ENCODE results near the gene RTP1.

The RTP1 gene

GRCh38 chr3:187209491-187209890 is 12.2 kb downstream of the RTP1 start:
- peaks cover 0 to 3% (median 0%) of the 10 kb centered on the region in 5 experiments for H3K9me3 ChIP-seq (ENCODE audit: control extremely low read depth in 1 of 5, control insufficient read depth in 4 of 5, insufficient read depth in 2 of 5, low read depth in 1 of 5, low read length in 4 of 5)
- DNase-seq: no peak
- peaks cover 0 to 2% (median 0%) of the 10 kb centered on the region in 5 experiments for H3K27me3 ChIP-seq (replicated peaks in 2 of 5; ENCODE audit: control insufficient read depth in 4 of 5, insufficient read depth in 5 of 5, low read length in 4 of 5)
- ChIA-PET POLR2A (no interaction called here), CTCF (interaction anchor here (2.8 kb wide), 1 partner anchor 10 kb away, joined by 11 read pairs; no protein-coding TSS in a partner anchor)
- H3K4me1 ChIP-seq (ENCODE audit: control extremely low read depth in 1 of 4, control insufficient read depth in 4 of 4, insufficient read depth in 4 of 4, low read length in 3 of 4): no peaks in the 10 kb centered on the region
- no peak overlapping the region for H3K4me3 ChIP-seq (ENCODE audit: control insufficient read depth in 1 of 7, extremely low read depth in 1 of 7, insufficient read depth in 4 of 7, low read depth in 2 of 7, low read length in 6 of 7)
- H3K27ac ChIP-seq (ENCODE audit: insufficient read depth in 1 of 2, low read depth in 1 of 2, low read length in 2 of 2, poor library complexity in 1 of 2, severe bottlenecking in 2 of 2): no peak overlapping the region
- H3K36me3 ChIP-seq (ENCODE audit: control insufficient read depth in 4 of 4, insufficient read depth in 4 of 4, low read length in 3 of 4): no peaks in the 10 kb centered on the region

- Histone ChIP-seq H3K36me3 (ENCODE audit: control insufficient read depth in 4 of 4, insufficient read depth in 4 of 4, low read length in 3 of 4) (no peaks in the 10 kb centered on the region), H3K4me1 (ENCODE audit: control extremely low read depth in 1 of 4, control insufficient read depth in 4 of 4, insufficient read depth in 4 of 4, low read length in 3 of 4) (no peaks in the 10 kb centered on the region), H3K9me3 (ENCODE audit: control extremely low read depth in 1 of 5, control insufficient read depth in 4 of 5, insufficient read depth in 2 of 5, low read depth in 1 of 5, low read length in 4 of 5) (peaks cover 0 to 3% (median 0%) of the 10 kb centered on the region in 5 experiments), H3K27ac (ENCODE audit: insufficient read depth in 1 of 2, low read depth in 1 of 2, low read length in 2 of 2, poor library complexity in 1 of 2, severe bottlenecking in 2 of 2) (no peak overlapping the region), H3K27me3 (replicated peaks in 2 of 5; ENCODE audit: control insufficient read depth in 4 of 5, insufficient read depth in 5 of 5, low read length in 4 of 5) (peaks cover 0 to 2% (median 0%) of the 10 kb centered on the region in 5 experiments), H3K4me3 (ENCODE audit: control insufficient read depth in 1 of 7, extremely low read depth in 1 of 7, insufficient read depth in 4 of 7, low read depth in 2 of 7, low read length in 6 of 7) (no peak overlapping the region)
- no peak for DNase-seq
- ChIA-PET CTCF (interaction anchor here (1.7 to 2.8 kb wide), 2 partner anchors 10 to 469 kb away, joined by 11 read pairs; no protein-coding TSS in a partner anchor), POLR2A (interaction anchor here (0.6 kb wide), 1 partner anchor 1364 kb away, joined by 4 read pairs; no protein-coding TSS in a partner anchor)
- 100% methylated on average over 1 of the region's 1 CpG for WGBS (ENCODE audit: insufficient coverage)
These were observed 12.8 kb downstream of the RTP1 start for GRCh38 chr3:187210091-187210490.

GRCh38 chr3:187210545-187211327 is 13.4 kb downstream of the RTP1 start:
- 100% methylated on average over 1 of the region's 6 CpGs for WGBS (ENCODE audit: insufficient coverage)
- CTCF ChIA-PET: interaction anchor here (1.7 to 2.8 kb wide), 2 partner anchors 9 to 468 kb away, joined by 11 read pairs; no protein-coding TSS in a partner anchor
- no peaks in the 10 kb centered on the region for H3K4me1 ChIP-seq (ENCODE audit: control extremely low read depth in 1 of 4, control insufficient read depth in 4 of 4, insufficient read depth in 4 of 4, low read length in 3 of 4)
- POLR2A ChIA-PET: no interaction called here
- no peak overlapping the region for H3K27ac ChIP-seq (ENCODE audit: insufficient read depth in 1 of 2, low read depth in 1 of 2, low read length in 2 of 2, poor library complexity in 1 of 2, severe bottlenecking in 2 of 2)
- no peaks in the 10 kb centered on the region for H3K36me3 ChIP-seq (ENCODE audit: control insufficient read depth in 4 of 4, insufficient read depth in 4 of 4, low read length in 3 of 4)
- no peak overlapping the region for H3K4me3 ChIP-seq (ENCODE audit: control insufficient read depth in 1 of 7, extremely low read depth in 1 of 7, insufficient read depth in 4 of 7, low read depth in 2 of 7, low read length in 6 of 7)
- peak in 1 of 3 donors; percentile 17 for DNase-seq
- peaks cover 0 to 3% (median 0%) of the 10 kb centered on the region in 5 experiments for H3K9me3 ChIP-seq (ENCODE audit: control extremely low read depth in 1 of 5, control insufficient read depth in 4 of 5, insufficient read depth in 2 of 5, low read depth in 1 of 5, low read length in 4 of 5)
- peaks cover 0 to 2% (median 0%) of the 10 kb centered on the region in 5 experiments for H3K27me3 ChIP-seq (replicated peaks in 2 of 5; ENCODE audit: control insufficient read depth in 4 of 5, insufficient read depth in 5 of 5, low read length in 4 of 5)

GRCh38 chr3:187211532-187212195 is 14.4 kb downstream of the RTP1 start:
- Histone ChIP-seq H3K27me3 (replicated peaks in 2 of 5; ENCODE audit: control insufficient read depth in 4 of 5, insufficient read depth in 5 of 5, low read length in 4 of 5) (peaks cover 0 to 3% (median 0%) of the 10 kb centered on the region in 5 experiments), H3K9me3 (ENCODE audit: control extremely low read depth in 1 of 5, control insufficient read depth in 4 of 5, insufficient read depth in 2 of 5, low read depth in 1 of 5, low read length in 4 of 5) (peaks cover 0 to 3% (median 0%) of the 10 kb centered on the region in 5 experiments), H3K27ac (ENCODE audit: insufficient read depth in 1 of 2, low read depth in 1 of 2, low read length in 2 of 2, poor library complexity in 1 of 2, severe bottlenecking in 2 of 2) (no peak overlapping the region), H3K36me3 (ENCODE audit: control insufficient read depth in 4 of 4, insufficient read depth in 4 of 4, low read length in 3 of 4) (no peaks in the 10 kb centered on the region), H3K4me1 (ENCODE audit: control extremely low read depth in 1 of 4, control insufficient read depth in 4 of 4, insufficient read depth in 4 of 4, low read length in 3 of 4) (no peaks in the 10 kb centered on the region), H3K4me3 (ENCODE audit: control insufficient read depth in 1 of 7, extremely low read depth in 1 of 7, insufficient read depth in 4 of 7, low read depth in 2 of 7, low read length in 6 of 7) (no peak overlapping the region)
- CTCF ChIA-PET: interaction anchor here (1.0 to 2.8 kb wide), 3 partner anchors 8 to 467 kb away, joined by 3 to 11 read pairs (median 11); no protein-coding TSS in a partner anchor
- 100% methylated on average over 2 of the region's 3 CpGs for WGBS (ENCODE audit: insufficient coverage)
- DNase-seq: peak in 1 of 3 donors; percentile 25
- POLR2A ChIA-PET: no interaction called here

DNA sequence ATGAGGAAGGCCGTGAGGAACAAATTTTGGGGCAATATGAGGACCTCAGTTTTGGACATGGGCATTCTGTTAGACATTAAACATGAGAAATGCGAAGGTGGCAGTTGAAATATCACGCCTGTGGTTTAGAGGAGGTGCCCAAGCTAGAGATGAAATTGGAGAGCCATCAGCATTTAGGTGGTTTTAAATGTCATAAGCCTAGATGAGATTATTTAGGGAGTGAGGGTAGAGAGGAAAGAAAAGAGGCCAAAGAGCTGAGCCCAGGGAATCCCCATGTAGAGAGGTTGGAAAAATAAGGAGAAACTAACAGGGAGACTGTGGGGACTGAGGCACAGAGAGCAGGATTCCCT is 14.9 kb downstream of the RTP1 start:
- peaks cover 0 to 1% (median 0%) of the 10 kb centered on the region in 5 experiments for H3K9me3 ChIP-seq (ENCODE audit: control extremely low read depth in 1 of 5, control insufficient read depth in 4 of 5, insufficient read depth in 2 of 5, low read depth in 1 of 5, low read length in 4 of 5)
- no peak overlapping the region for H3K4me3 ChIP-seq (ENCODE audit: control insufficient read depth in 1 of 7, extremely low read depth in 1 of 7, insufficient read depth in 4 of 7, low read depth in 2 of 7, low read length in 6 of 7)
- H3K4me1 ChIP-seq (ENCODE audit: control extremely low read depth in 1 of 4, control insufficient read depth in 4 of 4, insufficient read depth in 4 of 4, low read length in 3 of 4): no peaks in the 10 kb centered on the region
- H3K27me3 ChIP-seq (replicated peaks in 2 of 5; ENCODE audit: control insufficient read depth in 4 of 5, insufficient read depth in 5 of 5, low read length in 4 of 5): peaks cover 0 to 4% (median 0%) of the 10 kb centered on the region in 5 experiments
- WGBS (ENCODE audit: insufficient coverage): 89% methylated on average over 3 of the region's 3 CpGs
- H3K36me3 ChIP-seq (ENCODE audit: control insufficient read depth in 4 of 4, insufficient read depth in 4 of 4, low read length in 3 of 4): no peaks in the 10 kb centered on the region
- CTCF ChIA-PET: interaction anchor here (1.0 kb wide), 1 partner anchor 13 kb away, joined by 3 read pairs; no protein-coding TSS in a partner anchor
- DNase-seq: peak in 1 of 3 donors; percentile 13
- H3K27ac ChIP-seq (ENCODE audit: insufficient read depth in 1 of 2, low read depth in 1 of 2, low read length in 2 of 2, poor library complexity in 1 of 2, severe bottlenecking in 2 of 2): no peak overlapping the region
- POLR2A ChIA-PET: no interaction called here

DNA sequence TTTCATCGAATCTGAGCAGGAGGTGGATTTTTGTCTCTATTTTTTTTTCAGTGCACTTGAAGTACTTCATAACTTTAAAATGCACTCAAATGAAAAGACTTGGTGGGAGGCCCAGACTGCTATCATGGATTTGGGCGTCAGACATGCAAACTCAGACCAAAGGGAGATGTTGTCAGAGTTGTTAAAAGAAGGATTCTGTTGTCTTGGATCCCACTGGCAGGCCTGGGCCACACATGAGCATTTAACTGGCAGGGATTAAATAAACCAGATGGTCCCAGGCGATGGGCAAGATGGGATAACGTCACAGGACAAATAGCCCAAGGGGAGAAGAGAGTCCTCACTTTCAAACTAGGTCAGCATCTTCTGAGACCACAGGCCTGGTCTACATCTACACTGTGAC is 15.4 kb downstream of the RTP1 start:
- 100% methylated on average over 2 of the region's 4 CpGs for WGBS (ENCODE audit: insufficient coverage)
- ChIA-PET CTCF (interaction anchor here (1.0 kb wide), 1 partner anchor 14 kb away, joined by 3 read pairs; no protein-coding TSS in a partner anchor), POLR2A (no interaction called here)
- Histone ChIP-seq H3K36me3 (ENCODE audit: control insufficient read depth in 4 of 4, insufficient read depth in 4 of 4, low read length in 3 of 4) (no peaks in the 10 kb centered on the region), H3K9me3 (ENCODE audit: control extremely low read depth in 1 of 5, control insufficient read depth in 4 of 5, insufficient read depth in 2 of 5, low read depth in 1 of 5, low read length in 4 of 5) (no peaks in the 10 kb centered on the region), H3K4me3 (ENCODE audit: control insufficient read depth in 1 of 7, extremely low read depth in 1 of 7, insufficient read depth in 4 of 7, low read depth in 2 of 7, low read length in 6 of 7) (no peak overlapping the region), H3K27ac (ENCODE audit: insufficient read depth in 1 of 2, low read depth in 1 of 2, low read length in 2 of 2, poor library complexity in 1 of 2, severe bottlenecking in 2 of 2) (no peak overlapping the region), H3K27me3 (replicated peaks in 2 of 5; ENCODE audit: control insufficient read depth in 4 of 5, insufficient read depth in 5 of 5, low read length in 4 of 5) (peaks cover 0 to 6% (median 0%) of the 10 kb centered on the region in 5 experiments), H3K4me1 (ENCODE audit: control extremely low read depth in 1 of 4, control insufficient read depth in 4 of 4, insufficient read depth in 4 of 4, low read length in 3 of 4) (no peaks in the 10 kb centered on the region)
- DNase-seq: no peak

GRCh38 chr3:187213616-187214015 is 16.3 kb downstream of the RTP1 start:
- no peaks in the 10 kb centered on the region for H3K9me3 ChIP-seq (ENCODE audit: control extremely low read depth in 1 of 5, control insufficient read depth in 4 of 5, insufficient read depth in 2 of 5, low read depth in 1 of 5, low read length in 4 of 5)
- CTCF ChIA-PET: interaction anchor here (0.5 kb wide), 1 partner anchor 1454 kb away, joined by 3 read pairs; no protein-coding TSS in a partner anchor
- WGBS (ENCODE audit: insufficient coverage): 100% methylated on average over 1 of the region's 1 CpG
- H3K4me1 ChIP-seq (ENCODE audit: control extremely low read depth in 1 of 4, control insufficient read depth in 4 of 4, insufficient read depth in 4 of 4, low read length in 3 of 4): no peaks in the 10 kb centered on the region
- H3K27me3 ChIP-seq (replicated peaks in 2 of 5; ENCODE audit: control insufficient read depth in 4 of 5, insufficient read depth in 5 of 5, low read length in 4 of 5): peaks cover 0 to 6% (median 0%) of the 10 kb centered on the region in 5 experiments
- no peak overlapping the region for H3K27ac ChIP-seq (ENCODE audit: insufficient read depth in 1 of 2, low read depth in 1 of 2, low read length in 2 of 2, poor library complexity in 1 of 2, severe bottlenecking in 2 of 2)
- no peaks in the 10 kb centered on the region for H3K36me3 ChIP-seq (ENCODE audit: control insufficient read depth in 4 of 4, insufficient read depth in 4 of 4, low read length in 3 of 4)
- H3K4me3 ChIP-seq (ENCODE audit: control insufficient read depth in 1 of 7, extremely low read depth in 1 of 7, insufficient read depth in 4 of 7, low read depth in 2 of 7, low read length in 6 of 7): no peak overlapping the region
- POLR2A ChIA-PET: no interaction called here
- no peak for DNase-seq
